T-cell (primary cell): ENCODE results near the gene B3GAT1. TPM values are rescaled to one million over a fixed set of nuclear protein-coding genes. Genes with fewer than 3 reads are reported as not detected.

Experiments
- ATAC-seq, 4 experiments: fragments of 200-7000 bp in 3 of 4; fragments of 150-1000 bp in 1 of 4; cut with Tn5 transposase; replicated peaks in 1 of 4; 1 replicate in 3 of 4; 2 replicates in 1 of 4; pipeline ENCODE4 v1.10.0; 2021; ENCODE audit warnings: moderate library complexity in 3 of 4, mild to moderate bottlenecking in 2 of 4, moderate number of reproducible peaks in 1 of 4
- CTCF ChIA-PET, 2 donors: fragments of 300-600 bp; sonication (Branson Sonifier 250); formaldehyde crosslinking; loops; one replicate each; lab custom pipeline; 2022; ENCODE audit warnings: antibody characterized with exemption in 2 of 2; lab: Charles Lee
- POLR2A ChIA-PET, 2 donors: fragments of 300-600 bp; sonication (Branson Sonifier 250); formaldehyde crosslinking; loops; one replicate each; lab custom pipeline; 2022; ENCODE audit warnings: antibody characterized with exemption in 2 of 2; lab: Charles Lee
- DNase-seq, 35 experiments: peaks; one replicate each; pipeline versions ENCODE4 v3.0.0 to v3.0.0-alpha.2; 2013 to 2023
- H3K27ac ChIP-seq: one replicate; pipeline ENCODE4 v1.5.1; 2013; ENCODE audit warnings: low read length
- H3K27me3 ChIP-seq, 2 experiments: replicated peaks in 1 of 2; 1 replicate in 1 of 2; 2 replicates in 1 of 2; pipeline versions ENCODE4 v1.6.1 to v1.7.0; 2013; ENCODE audit warnings: low read length in 1 of 2, mixed read lengths in 1 of 2; ENCODE audit not compliant: control insufficient read depth in 2 of 2, insufficient read depth in 2 of 2; ENCODE audit errors: extremely low read depth in 1 of 2
- H3K36me3 ChIP-seq, 2 donors: 1 replicate in 1 of 2; 2 replicates in 1 of 2; pipeline versions ENCODE4 v1.6.1 to v1.7.0; 2013; ENCODE audit warnings: low read length in 1 of 2; ENCODE audit not compliant: control insufficient read depth in 2 of 2, insufficient read depth in 1 of 2; ENCODE audit errors: extremely low read depth in 1 of 2
- H3K4me1 ChIP-seq, 2 experiments: 1 replicate in 1 of 2; 2 replicates in 1 of 2; pipeline versions ENCODE4 v1.6.1 to v1.7.0; 2013; ENCODE audit warnings: low read length in 2 of 2, mixed read lengths in 1 of 2; ENCODE audit not compliant: insufficient read depth in 2 of 2, control insufficient read depth in 1 of 2; ENCODE audit errors: extremely low read depth in 1 of 2
- H3K4me3 ChIP-seq, 2 donors: 1 replicate in 1 of 2; 2 replicates in 1 of 2; pipeline versions ENCODE4 v1.5.1 to v1.7.0; 2013; ENCODE audit warnings: mild to moderate bottlenecking in 2 of 2, low read length in 1 of 2, moderate library complexity in 1 of 2; ENCODE audit not compliant: control insufficient read depth in 1 of 2; ENCODE audit errors: extremely low read depth in 1 of 2
- H3K9me3 ChIP-seq: 2 replicates; pipeline ENCODE4 v1.7.0; 2013
- H3K27ac Mint-ChIP-seq, 2 donors: one replicate each; pipeline ENCODE4 v1.8.0; 2020 to 2021; ENCODE audit warnings: mild to moderate bottlenecking in 2 of 2, mixed read lengths in 2 of 2
- H3K27me3 Mint-ChIP-seq, 2 donors: one replicate each; pipeline ENCODE4 v1.8.0; 2021 to 2022; ENCODE audit warnings: mixed read lengths in 2 of 2
- H3K36me3 Mint-ChIP-seq: one replicate; pipeline ENCODE4 v1.8.0; 2021; ENCODE audit warnings: mixed read lengths
- H3K4me1 Mint-ChIP-seq, 3 donors: one replicate each; pipeline ENCODE4 v1.8.0; 2020 to 2022; ENCODE audit warnings: mixed read lengths in 3 of 3, mild to moderate bottlenecking in 1 of 3
- H3K4me3 Mint-ChIP-seq, 3 donors: one replicate each; pipeline ENCODE4 v1.8.0; 2020 to 2022; ENCODE audit warnings: mild to moderate bottlenecking in 3 of 3, mixed read lengths in 3 of 3, moderate library complexity in 3 of 3
- H3K9me3 Mint-ChIP-seq, 3 donors: one replicate each; pipeline ENCODE4 v1.8.0; 2020 to 2022; ENCODE audit warnings: mixed read lengths in 3 of 3
- WGBS: methylation state at CpG from one replicate; pipeline ENCODE4 v1.1.5; 2013; ENCODE audit warnings: missing lambda C conversion rate; ENCODE audit not compliant: insufficient coverage; 5-methylcytosine and 5-hydroxymethylcytosine counted together
- total RNA-seq, 35 experiments: library from RNA in 6 of 35; stranded (reverse) in 6 of 35; fragments of 120-200 nt in 1 of 35; gene quantifications; one replicate each; pipeline versions ENCODE4 v1.2.1 to v1.2.4 and lab custom pipeline; 2013 to 2026

B3GAT1 gene
- total RNA-seq, 5 donors from 2014 or later (not counting 1 experiment from before 2014, with no cell fraction given), result 0.38 to 6.1 (median 1.3) TPM

DNA sequence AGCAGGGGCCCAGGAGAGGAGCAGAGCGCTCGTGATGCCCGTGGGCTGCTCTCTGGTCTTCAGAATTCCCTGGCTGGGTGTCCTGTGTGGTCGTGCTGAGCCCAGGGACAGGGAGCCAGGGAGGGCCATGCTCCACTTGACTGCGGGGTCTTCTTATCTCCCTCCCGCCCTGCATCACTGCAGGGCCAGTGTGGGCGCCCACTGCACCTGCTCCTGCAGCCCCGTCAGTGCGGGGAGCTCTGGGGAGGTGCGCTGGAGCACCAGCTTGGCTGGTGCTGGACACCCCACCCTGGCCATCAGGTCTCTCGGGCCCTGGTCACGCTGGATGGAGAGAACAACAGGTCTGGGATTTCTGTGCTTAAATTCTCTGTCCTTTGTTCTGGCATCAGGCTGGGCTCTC is 31.8 kb downstream of the B3GAT1 start:
- H3K4me1 ChIP-seq, result peaks cover 0 to 7% of the 10 kb centered on the region in 2 experiments
- Mint-ChIP-seq H3K4me3 (no peak overlapping the region), H3K27me3 (peaks cover 0 to 9% of the 10 kb centered on the region in 2 donors), H3K36me3 (no peaks in the 10 kb centered on the region), H3K9me3 (no peaks in the 10 kb centered on the region), H3K27ac (no peak overlapping the region), H3K4me1 (peaks cover 0 to 3% (median 0%) of the 10 kb centered on the region in 3 donors)
- 86% methylated on average over 12 of the region's 12 CpGs for WGBS
- no peaks in the 10 kb centered on the region for H3K36me3 ChIP-seq
- H3K9me3 ChIP-seq, result no peaks in the 10 kb centered on the region
- POLR2A ChIA-PET, result no interaction called here
- CTCF ChIA-PET, result no interaction called here
- no peak overlapping the region for H3K4me3 ChIP-seq
- H3K27me3 ChIP-seq, result peaks cover 0 to 41% of the 10 kb centered on the region in 2 experiments
- ATAC-seq (no peak), DNase-seq (no peak)
- H3K27ac ChIP-seq, result no peak overlapping the region

DNA sequence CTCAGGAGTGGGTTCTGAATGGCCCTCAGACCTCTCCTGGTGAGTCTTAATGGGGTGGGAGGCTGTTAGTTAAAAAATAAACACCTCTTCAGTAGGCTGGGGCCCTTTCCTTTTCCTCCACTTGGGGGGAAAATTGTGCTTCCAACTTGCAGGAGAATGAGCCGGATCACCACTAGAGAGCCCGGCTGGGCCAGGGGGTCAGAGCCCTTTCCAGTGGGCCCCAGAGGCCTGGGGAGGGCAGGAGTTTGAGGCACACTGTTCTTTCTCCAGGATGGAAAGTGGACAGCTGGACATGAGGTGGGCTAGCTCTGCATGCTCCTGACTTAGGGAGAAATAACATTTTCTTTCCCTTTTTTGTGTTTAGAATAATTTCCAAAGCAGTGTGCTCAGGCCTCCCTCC is 32.8 kb downstream of the B3GAT1 start:
- Mint-ChIP-seq H3K4me3 (no peak overlapping the region), H3K36me3 (no peaks in the 10 kb centered on the region), H3K27ac (no peak overlapping the region), H3K9me3 (no peaks in the 10 kb centered on the region), H3K4me1 (no peaks in the 10 kb centered on the region), H3K27me3 (peaks cover 0 to 9% of the 10 kb centered on the region in 2 donors)
- H3K4me1 ChIP-seq, result no peaks in the 10 kb centered on the region
- ChIA-PET CTCF (no interaction called here), POLR2A (no interaction called here)
- no peaks in the 10 kb centered on the region for H3K9me3 ChIP-seq
- no CpG with 5 or more reads among the region's 2 CpGs for WGBS
- no peak for DNase-seq
- no peak overlapping the region for H3K27ac ChIP-seq
- peaks cover 0 to 31% of the 10 kb centered on the region in 2 experiments for H3K27me3 ChIP-seq
- H3K36me3 ChIP-seq, result no peaks in the 10 kb centered on the region
- H3K4me3 ChIP-seq, result no peak overlapping the region
- ATAC-seq, result no peak

DNA sequence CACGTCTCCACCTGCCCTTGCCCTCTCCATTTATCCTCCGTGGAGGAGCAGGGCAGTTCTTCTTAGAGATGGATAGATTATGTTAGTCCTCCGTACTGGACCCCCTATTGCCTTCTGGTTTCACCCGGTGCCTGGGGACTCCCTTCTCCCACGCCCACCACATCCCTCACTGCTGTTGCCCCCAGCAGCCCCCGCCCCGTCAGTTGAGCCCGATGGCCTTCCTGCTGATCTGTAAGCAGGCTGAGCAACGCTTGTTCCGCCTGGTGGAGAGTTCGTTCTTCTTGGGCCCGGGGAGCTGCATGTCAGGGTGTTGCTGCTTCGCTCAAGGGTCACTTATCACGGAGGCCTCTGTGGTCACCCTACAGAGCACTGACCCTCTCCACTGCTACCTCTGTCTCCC is 34.2 kb downstream of the B3GAT1 start:
- H3K9me3 ChIP-seq, result no peaks in the 10 kb centered on the region
- H3K27ac ChIP-seq, result no peak overlapping the region
- ChIA-PET POLR2A (no interaction called here), CTCF (no interaction called here)
- no peaks in the 10 kb centered on the region for H3K36me3 Mint-ChIP-seq
- H3K9me3 Mint-ChIP-seq, result no peaks in the 10 kb centered on the region
- WGBS, result 97% methylated on average over 6 of the region's 14 CpGs
- no peaks in the 10 kb centered on the region for H3K4me1 ChIP-seq
- H3K36me3 ChIP-seq, result no peaks in the 10 kb centered on the region
- ATAC-seq (no peak), DNase-seq (no peak)
- peaks cover 0 to 7% of the 10 kb centered on the region in 2 donors for H3K27me3 Mint-ChIP-seq
- peaks cover 0 to 23% of the 10 kb centered on the region in 2 experiments for H3K27me3 ChIP-seq
- no peak overlapping the region for H3K27ac Mint-ChIP-seq
- no peak overlapping the region for H3K4me3 ChIP-seq
- no peaks in the 10 kb centered on the region for H3K4me1 Mint-ChIP-seq
- no peak overlapping the region for H3K4me3 Mint-ChIP-seq

- H3K27ac ChIP-seq, result no peak overlapping the region
- ATAC-seq (no peak), DNase-seq (no peak)
- peaks cover 0 to 15% of the 10 kb centered on the region in 2 experiments for H3K27me3 ChIP-seq
- Mint-ChIP-seq H3K9me3 (no peaks in the 10 kb centered on the region), H3K36me3 (no peaks in the 10 kb centered on the region), H3K4me1 (no peaks in the 10 kb centered on the region), H3K27ac (no peak overlapping the region), H3K4me3 (no peak overlapping the region), H3K27me3 (peaks cover 0 to 4% of the 10 kb centered on the region in 2 donors)
- H3K4me1 ChIP-seq, result no peaks in the 10 kb centered on the region
- no peaks in the 10 kb centered on the region for H3K36me3 ChIP-seq
- no peaks in the 10 kb centered on the region for H3K9me3 ChIP-seq
- H3K4me3 ChIP-seq, result no peak overlapping the region
- WGBS, result 67% methylated on average over 10 of the region's 18 CpGs
- ChIA-PET POLR2A (no interaction called here), CTCF (no interaction called here)
Measured at GRCh38 chr11:134376150-134376921, 35.7 kb downstream of the B3GAT1 start.

- ATAC-seq (no peak), DNase-seq (no peak)
- no peak overlapping the region for H3K4me3 ChIP-seq
- Mint-ChIP-seq H3K4me1 (no peaks in the 10 kb centered on the region), H3K4me3 (no peak overlapping the region), H3K27ac (no peak overlapping the region), H3K36me3 (no peaks in the 10 kb centered on the region), H3K27me3 (peaks cover 0 to 2% of the 10 kb centered on the region in 2 donors), H3K9me3 (no peaks in the 10 kb centered on the region)
- no peaks in the 10 kb centered on the region for H3K36me3 ChIP-seq
- H3K9me3 ChIP-seq, result no peaks in the 10 kb centered on the region
- no peak overlapping the region for H3K27ac ChIP-seq
- no peaks in the 10 kb centered on the region for H3K4me1 ChIP-seq
- peaks cover 0 to 12% of the 10 kb centered on the region in 2 experiments for H3K27me3 ChIP-seq
- WGBS, result 86% methylated on average over 12 of the region's 16 CpGs
- ChIA-PET POLR2A (no interaction called here), CTCF (no interaction called here)
Measured at GRCh38 chr11:134374891-134375550, 37.0 kb downstream of the B3GAT1 start.

DNA sequence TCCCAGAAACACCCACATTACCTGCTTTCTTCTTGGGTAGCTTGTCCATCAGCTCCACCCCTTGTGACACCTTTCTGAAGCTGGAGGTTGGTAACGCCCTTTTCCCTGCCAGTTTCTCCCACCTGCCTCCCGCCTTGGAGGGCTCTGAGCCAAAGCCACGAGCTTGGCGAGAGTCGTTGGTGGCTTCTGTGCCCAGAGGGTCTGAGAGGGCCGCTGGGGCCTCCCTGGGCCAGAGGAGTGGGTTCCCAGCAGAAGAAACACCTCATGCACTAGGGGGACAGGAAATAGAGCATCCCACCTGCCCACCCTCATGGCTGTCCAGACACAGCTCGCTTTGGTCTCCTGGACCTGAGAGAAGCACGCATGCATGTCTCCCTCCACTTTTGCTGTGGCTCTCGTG is 37.9 kb downstream of the B3GAT1 start:
- Histone ChIP-seq H3K27ac (no peak overlapping the region), H3K9me3 (no peaks in the 10 kb centered on the region), H3K4me3 (no peak overlapping the region), H3K27me3 (peaks cover 0 to 7% of the 10 kb centered on the region in 2 experiments), H3K4me1 (no peaks in the 10 kb centered on the region), H3K36me3 (no peaks in the 10 kb centered on the region)
- ChIA-PET CTCF (no interaction called here), POLR2A (no interaction called here)
- no peak overlapping the region for H3K4me3 Mint-ChIP-seq
- no peaks in the 10 kb centered on the region for H3K27me3 Mint-ChIP-seq
- H3K36me3 Mint-ChIP-seq, result no peaks in the 10 kb centered on the region
- DNase-seq (no peak), ATAC-seq (no peak)
- H3K9me3 Mint-ChIP-seq, result no peaks in the 10 kb centered on the region
- no peaks in the 10 kb centered on the region for H3K4me1 Mint-ChIP-seq
- H3K27ac Mint-ChIP-seq, result no peak overlapping the region
- WGBS, result 70% methylated on average over 6 of the region's 9 CpGs
